ENCODE data around the gene TAS1R1. TPM values are rescaled to one million over a fixed set of nuclear protein-coding genes. Genes with fewer than 3 reads are reported as not detected.

TAS1R1 gene
- polyA plus RNA-seq, 2 of the 4 experiments (the other 2 are of a cell fraction) = not detected

DNA sequence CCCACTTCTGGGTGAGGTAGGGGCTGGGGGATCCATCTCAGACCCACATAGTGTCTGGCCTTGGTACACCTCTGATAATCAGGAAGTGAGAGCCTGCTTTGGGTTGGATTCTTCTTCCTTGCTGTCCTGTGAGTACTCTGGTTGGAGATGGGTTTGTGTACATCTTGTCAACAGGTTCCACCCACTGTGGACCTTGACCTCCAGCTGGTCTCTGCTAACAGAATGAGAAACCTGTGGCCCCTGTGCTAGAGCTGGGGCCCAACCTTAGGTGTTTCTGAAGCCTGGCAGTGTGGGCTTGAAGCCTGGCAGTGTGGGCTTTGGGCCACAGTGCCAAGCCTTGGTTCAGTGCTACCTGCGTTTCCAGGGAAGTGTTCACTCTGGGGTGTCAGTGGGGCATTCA is 27.3 kb downstream of the TAS1R1 start:
- TF ChIP-seq MYC (IDR thresholded peaks at IDR 0.05; ENCODE audit: borderline replicate concordance, low read length) (no peak), NR3C1 (IDR thresholded peaks at IDR 0.05) (no peak), SREBF2 (IDR thresholded peaks at IDR 0.05) (no peak)
- no peak for FAIRE-seq
- DNase-seq (ENCODE audit: low read depth in 1 of 2, low spot score in 1 of 2) = peak in 1 of 2 experiments; percentile 47
- CTCF ChIA-PET = interaction anchor here (3.9 kb wide), 1 partner anchor 28 kb away, joined by 16 read pairs; the partner anchor contains the start of genes NOL9 and TAS1R1
- Histone ChIP-seq H3K4me2 (peak overlapping the region; percentile 92), H3K9me3 (no peaks in the 10 kb centered on the region), H3K4me3 (no peak overlapping the region), H3K4me1 (peaks cover 25% of the 10 kb centered on the region), H3K27ac (no peak overlapping the region)
- WGBS (ENCODE audit: missing lambda C conversion rate) = 86% methylated on average over 1 of the region's 1 CpG
- no peak for ATAC-seq
- POLR2A ChIA-PET = no interaction called here

DNA sequence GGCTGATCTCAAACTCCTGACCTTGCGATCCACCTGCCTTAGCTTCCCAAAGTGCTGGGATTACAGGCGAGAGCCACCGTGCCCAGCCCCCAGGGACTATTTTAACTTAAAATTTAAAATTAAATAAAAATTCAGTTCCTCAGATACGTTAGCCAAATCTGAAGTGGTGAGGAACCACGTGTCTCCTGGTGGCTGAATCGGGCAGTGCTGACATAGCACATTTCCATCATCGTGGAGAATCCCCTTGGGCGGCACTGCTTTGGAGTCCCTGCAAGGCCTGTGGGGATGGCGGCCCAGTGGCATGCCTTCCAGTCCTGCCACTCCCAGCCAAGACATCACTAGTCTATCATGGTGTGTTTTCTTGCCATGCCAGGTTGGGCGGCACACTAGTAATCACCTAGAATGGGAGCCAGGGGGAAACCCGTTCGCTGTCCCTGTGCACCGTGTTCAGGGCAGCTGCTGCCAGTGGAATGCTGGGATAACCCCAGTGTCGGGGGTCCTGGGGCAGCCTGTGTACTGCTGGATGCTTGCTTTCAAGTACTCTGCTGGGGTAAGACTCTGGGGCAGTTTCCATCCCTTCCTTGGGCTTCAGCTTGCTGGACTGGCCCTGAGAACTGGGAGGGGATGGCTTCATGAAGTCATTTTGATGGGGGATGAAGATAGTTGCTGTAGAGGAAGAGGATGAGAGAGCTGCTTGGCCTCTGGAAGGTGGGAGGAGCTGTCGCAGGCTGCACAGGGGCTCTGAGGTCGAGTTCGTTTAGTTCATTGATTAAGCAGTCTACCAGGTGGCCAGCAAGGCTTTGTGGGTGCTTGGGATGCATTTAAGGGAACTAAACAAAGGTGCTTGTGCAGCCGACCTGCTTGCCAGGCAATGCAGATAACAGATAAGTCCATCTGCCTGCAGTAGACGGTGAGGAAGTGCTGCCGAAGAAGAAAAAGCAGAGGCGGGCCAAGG is 29.3 kb downstream of the TAS1R1 start:
- H3K4me1 ChIP-seq = peaks cover 21% of the 10 kb centered on the region
- 81% methylated on average over 15 of the region's 21 CpGs for WGBS (ENCODE audit: missing lambda C conversion rate)
- no peak for ATAC-seq
- no peak for FAIRE-seq
- H3K4me3 ChIP-seq = no peak overlapping the region
- H3K9me3 ChIP-seq = no peaks in the 10 kb centered on the region
- CTCF ChIA-PET = interaction anchor here (1.8 to 2.0 kb wide), 2 partner anchors 12 to 29 kb away, joined by 4 to 6 read pairs; partner anchors contain the start of gene TAS1R1
- H3K27ac ChIP-seq = no peak overlapping the region
- peak; percentile 92 for TF ChIP-seq MAFK (IDR thresholded peaks at IDR 0.05; ENCODE audit: partially characterized antibody)
- TF ChIP-seq, protein P1, sequence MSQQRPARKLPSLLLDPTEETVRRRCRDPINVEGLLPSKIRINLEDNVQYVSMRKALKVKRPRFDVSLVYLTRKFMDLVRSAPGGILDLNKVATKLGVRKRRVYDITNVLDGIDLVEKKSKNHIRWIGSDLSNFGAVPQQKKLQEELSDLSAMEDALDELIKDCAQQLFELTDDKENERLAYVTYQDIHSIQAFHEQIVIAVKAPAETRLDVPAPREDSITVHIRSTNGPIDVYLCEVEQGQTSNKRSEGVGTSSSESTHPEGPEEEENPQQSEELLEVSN (IDR thresholded peaks at IDR 0.05; ENCODE audit: borderline replicate concordance, low read depth) = no peak
- POLR2A ChIA-PET = interaction anchor here (0.7 kb wide), 1 partner anchor 17 kb away, joined by 4 read pairs; no protein-coding TSS in a partner anchor
- DNase-seq (ENCODE audit: low read depth in 1 of 2, low spot score in 1 of 2) = peak in 1 of 2 experiments; percentile 15
- no peak overlapping the region for H3K4me2 ChIP-seq

DNA sequence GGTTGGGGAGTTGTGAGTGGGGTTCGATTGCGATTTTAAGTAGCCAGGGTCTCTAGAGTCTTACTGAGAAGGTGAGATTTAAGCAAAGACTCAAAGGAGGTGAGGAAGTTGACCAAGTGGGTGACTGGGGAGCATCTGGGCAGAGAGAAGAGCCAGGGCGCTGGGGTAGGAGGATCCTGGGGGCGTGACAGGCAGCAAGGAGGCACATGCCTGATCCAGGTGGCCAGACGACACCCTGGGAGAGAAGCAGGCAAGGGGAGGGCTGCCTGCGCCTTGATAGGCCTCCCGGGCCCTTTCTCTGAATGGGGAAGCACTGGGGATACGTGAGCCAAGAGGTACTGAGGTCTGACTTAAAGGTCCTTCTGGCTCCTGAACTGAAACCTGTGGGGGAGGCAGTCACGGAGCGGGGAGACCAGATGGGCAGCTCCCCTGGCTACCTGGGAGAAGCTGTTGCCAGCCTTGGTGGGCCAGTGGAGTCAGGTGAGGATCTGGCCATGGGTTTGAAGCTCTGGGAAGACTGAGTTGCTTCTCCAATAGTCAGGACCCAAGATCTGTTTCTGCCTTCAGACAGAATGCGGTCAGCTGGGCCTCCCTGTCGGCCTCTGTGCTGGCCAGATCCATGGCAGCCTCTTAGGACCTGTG is 30.1 kb downstream of the TAS1R1 start:
- TF ChIP-seq EHF (CRISPR knock-in tag; IDR thresholded peaks at IDR 0.05) (no peak), JUN (IDR thresholded peaks at IDR 0.05) (no peak), POLR2A (IDR thresholded peaks at IDR 0.05; ENCODE audit: low read length) (no peak), FOXS1 (CRISPR knock-in tag; IDR thresholded peaks at IDR 0.05) (no peak)
- POLR2A ChIA-PET = no interaction called here
- WGBS (ENCODE audit: missing lambda C conversion rate) = 86% methylated on average over 10 of the region's 12 CpGs
- no peak for ATAC-seq
- Histone ChIP-seq H3K4me1 (peaks cover 20% of the 10 kb centered on the region), H3K9me3 (no peaks in the 10 kb centered on the region), H3K27ac (no peak overlapping the region), H3K4me2 (no peak overlapping the region), H3K4me3 (no peak overlapping the region)
- CTCF ChIA-PET = interaction anchor here (1.8 to 2.0 kb wide), 2 partner anchors 11 to 30 kb away, joined by 4 to 6 read pairs; partner anchors contain the start of gene TAS1R1
- no peak for FAIRE-seq
- no peak for DNase-seq (ENCODE audit: low read depth in 1 of 2, low spot score in 1 of 2)

DNA sequence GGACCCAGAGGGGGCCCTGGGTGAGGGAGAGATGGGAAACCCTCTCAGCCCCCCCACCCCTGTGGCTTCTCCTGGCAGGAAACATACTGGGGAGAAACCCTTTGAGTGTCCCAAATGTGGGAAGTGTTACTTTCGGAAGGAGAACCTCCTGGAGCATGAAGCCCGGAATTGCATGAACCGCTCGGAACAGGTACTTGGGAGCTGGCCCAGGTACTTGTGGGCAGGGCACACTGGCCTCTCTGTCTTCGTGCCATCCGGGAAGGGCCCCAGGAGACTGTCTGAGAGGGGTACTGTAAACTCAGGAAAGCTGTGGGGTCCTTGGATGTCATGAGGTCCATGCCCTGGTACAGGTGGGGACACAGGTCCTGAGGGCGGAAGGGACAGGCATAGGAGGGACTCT is 30.7 kb downstream of the TAS1R1 start:
- ATAC-seq = no peak
- DNase-seq (ENCODE audit: low read depth in 1 of 2, low spot score in 1 of 2) = no peak
- Histone ChIP-seq H3K9me3 (no peaks in the 10 kb centered on the region), H3K27ac (no peak overlapping the region), H3K4me2 (no peak overlapping the region), H3K4me1 (peaks cover 19% of the 10 kb centered on the region), H3K4me3 (no peak overlapping the region)
- POLR2A ChIA-PET = no interaction called here
- WGBS (ENCODE audit: missing lambda C conversion rate) = 80% methylated on average over 2 of the region's 7 CpGs
- FAIRE-seq = no peak
- CTCF ChIA-PET = no interaction called here
- TF ChIP-seq, protein P2, sequence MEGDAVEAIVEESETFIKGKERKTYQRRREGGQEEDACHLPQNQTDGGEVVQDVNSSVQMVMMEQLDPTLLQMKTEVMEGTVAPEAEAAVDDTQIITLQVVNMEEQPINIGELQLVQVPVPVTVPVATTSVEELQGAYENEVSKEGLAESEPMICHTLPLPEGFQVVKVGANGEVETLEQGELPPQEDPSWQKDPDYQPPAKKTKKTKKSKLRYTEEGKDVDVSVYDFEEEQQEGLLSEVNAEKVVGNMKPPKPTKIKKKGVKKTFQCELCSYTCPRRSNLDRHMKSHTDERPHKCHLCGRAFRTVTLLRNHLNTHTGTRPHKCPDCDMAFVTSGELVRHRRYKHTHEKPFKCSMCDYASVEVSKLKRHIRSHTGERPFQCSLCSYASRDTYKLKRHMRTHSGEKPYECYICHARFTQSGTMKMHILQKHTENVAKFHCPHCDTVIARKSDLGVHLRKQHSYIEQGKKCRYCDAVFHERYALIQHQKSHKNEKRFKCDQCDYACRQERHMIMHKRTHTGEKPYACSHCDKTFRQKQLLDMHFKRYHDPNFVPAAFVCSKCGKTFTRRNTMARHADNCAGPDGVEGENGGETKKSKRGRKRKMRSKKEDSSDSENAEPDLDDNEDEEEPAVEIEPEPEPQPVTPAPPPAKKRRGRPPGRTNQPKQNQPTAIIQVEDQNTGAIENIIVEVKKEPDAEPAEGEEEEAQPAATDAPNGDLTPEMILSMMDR (IDR thresholded peaks at IDR 0.05) = no peak
- no peak for TF ChIP-seq FOSL2 (IDR thresholded peaks at IDR 0.05)
- no peak for TF ChIP-seq FOSL2 (CRISPR knock-in tag; IDR thresholded peaks at IDR 0.05)
- TF ChIP-seq MAZ (IDR thresholded peaks at IDR 0.05; ENCODE audit: borderline replicate concordance, low read depth, low read length) = no peak
- TF ChIP-seq, protein P3, sequence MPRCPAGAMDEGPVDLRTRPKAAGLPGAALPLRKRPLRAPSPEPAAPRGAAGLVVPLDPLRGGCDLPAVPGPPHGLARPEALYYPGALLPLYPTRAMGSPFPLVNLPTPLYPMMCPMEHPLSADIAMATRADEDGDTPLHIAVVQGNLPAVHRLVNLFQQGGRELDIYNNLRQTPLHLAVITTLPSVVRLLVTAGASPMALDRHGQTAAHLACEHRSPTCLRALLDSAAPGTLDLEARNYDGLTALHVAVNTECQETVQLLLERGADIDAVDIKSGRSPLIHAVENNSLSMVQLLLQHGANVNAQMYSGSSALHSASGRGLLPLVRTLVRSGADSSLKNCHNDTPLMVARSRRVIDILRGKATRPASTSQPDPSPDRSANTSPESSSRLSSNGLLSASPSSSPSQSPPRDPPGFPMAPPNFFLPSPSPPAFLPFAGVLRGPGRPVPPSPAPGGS (IDR thresholded peaks at IDR 0.05) = no peak
- TF ChIP-seq HOXB5 (CRISPR knock-in tag; IDR thresholded peaks at IDR 0.05) = no peak
- TF ChIP-seq BHLHE40 (IDR thresholded peaks at IDR 0.05; ENCODE audit: low read depth, low read length) = no peak
- no peak for TF ChIP-seq ZFP36 (IDR thresholded peaks at IDR 0.05; ENCODE audit: borderline replicate concordance, partially characterized antibody)
- no peak for TF ChIP-seq MAFK (IDR thresholded peaks at IDR 0.05; ENCODE audit: partially characterized antibody)
- TF ChIP-seq GATA3 (IDR thresholded peaks at IDR 0.05; ENCODE audit: borderline replicate concordance) = no peak
- no peak for TF ChIP-seq JUNB (IDR thresholded peaks at IDR 0.05)
- TF ChIP-seq RNF2 (IDR thresholded peaks at IDR 0.05; ENCODE audit: borderline replicate concordance, low read depth) = no peak
- TF ChIP-seq, protein P4, sequence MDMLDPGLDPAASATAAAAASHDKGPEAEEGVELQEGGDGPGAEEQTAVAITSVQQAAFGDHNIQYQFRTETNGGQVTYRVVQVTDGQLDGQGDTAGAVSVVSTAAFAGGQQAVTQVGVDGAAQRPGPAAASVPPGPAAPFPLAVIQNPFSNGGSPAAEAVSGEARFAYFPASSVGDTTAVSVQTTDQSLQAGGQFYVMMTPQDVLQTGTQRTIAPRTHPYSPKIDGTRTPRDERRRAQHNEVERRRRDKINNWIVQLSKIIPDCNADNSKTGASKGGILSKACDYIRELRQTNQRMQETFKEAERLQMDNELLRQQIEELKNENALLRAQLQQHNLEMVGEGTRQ (IDR thresholded peaks at IDR 0.05) = no peak
- no peak for TF ChIP-seq EHMT2 (IDR thresholded peaks at IDR 0.05; ENCODE audit: low read depth)
- no peak for TF ChIP-seq RAD21 (conservative IDR thresholded peaks at IDR 0.05 in 1 of 2, IDR thresholded peaks at IDR 0.05 in 1 of 2)
- no peak for TF ChIP-seq CEBPB (IDR thresholded peaks at IDR 0.05)
- no peak for TF ChIP-seq FOXS1 (CRISPR knock-in tag; IDR thresholded peaks at IDR 0.05)
- TF ChIP-seq, protein P1 (IDR thresholded peaks at IDR 0.05; ENCODE audit: borderline replicate concordance, low read depth) = no peak

All from A549 (cell line).